Skin epidermis (tissue), 12 donors: ENCODE measurements around the gene AP2M1.
"Not testable (repeated sequence)": the region's sequence is repeated elsewhere in the genome, so short reads cannot be mapped to it uniquely, and the experiment has no call there.

Source experiments
- H3K27ac ChIP-seq, 21 experiments: fragments of 200-600 bp; sonication (generic) in 11 of 21; one replicate each; pipeline ENCODE4 v1.5.0; 2020; ENCODE audit warnings: mild to moderate bottlenecking in 3 of 21, inconsistent platforms in 2 of 21, moderate library complexity in 2 of 21
- H3K4me3 ChIP-seq, 7 experiments: fragments of 200-600 bp; sonication (generic) in 2 of 7; one replicate each; pipeline ENCODE4 v1.5.0; 2020; ENCODE audit warnings: inconsistent platforms in 2 of 7, mild to moderate bottlenecking in 2 of 7, moderate library complexity in 1 of 7

Gene AP2M1

DNA sequence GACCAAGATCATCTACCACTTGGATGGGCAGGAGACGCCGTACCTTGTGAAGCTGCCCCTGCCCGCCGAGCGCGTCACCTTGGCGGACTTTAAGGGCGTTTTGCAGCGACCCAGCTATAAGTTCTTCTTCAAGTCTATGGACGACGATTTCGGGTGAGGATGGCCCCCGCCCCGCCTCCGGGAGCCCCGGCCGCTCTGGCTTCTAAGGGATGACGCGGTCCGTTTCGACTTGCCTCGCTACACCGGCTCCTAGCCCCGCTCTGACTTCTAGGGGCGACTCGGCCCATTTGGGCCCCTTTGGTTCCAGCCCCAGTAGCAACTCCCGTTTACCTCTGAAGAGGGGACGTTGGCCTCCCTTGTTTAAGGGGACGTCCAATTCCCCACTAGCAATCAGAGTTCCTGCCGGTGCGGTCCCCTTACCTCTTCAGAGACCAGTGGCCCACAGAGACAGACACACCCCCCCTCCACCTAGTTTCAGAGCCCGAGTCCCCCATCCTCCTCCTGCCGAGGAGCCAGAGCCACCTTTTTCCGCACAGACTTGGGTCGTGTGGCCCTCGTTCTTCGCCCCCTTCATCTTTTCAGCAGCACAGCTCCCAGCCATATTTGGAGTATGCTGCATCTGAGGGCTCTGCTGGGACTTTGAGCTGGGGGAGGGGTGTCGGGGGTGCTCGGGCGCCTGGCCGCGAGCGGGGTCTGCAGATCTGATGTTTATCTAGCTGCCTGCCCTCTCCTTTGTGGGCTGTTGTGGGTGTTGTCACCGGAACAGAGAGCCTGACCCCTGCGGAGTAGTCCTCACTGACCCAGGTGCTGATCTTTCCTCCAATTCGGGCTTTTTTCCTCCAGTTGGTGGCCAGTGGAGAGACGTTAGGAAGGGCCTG lies 18.8 kb upstream of the AP2M1 start:
- peak overlapping the region; percentile 39 to 94 (median 87) for H3K27ac ChIP-seq

DNA sequence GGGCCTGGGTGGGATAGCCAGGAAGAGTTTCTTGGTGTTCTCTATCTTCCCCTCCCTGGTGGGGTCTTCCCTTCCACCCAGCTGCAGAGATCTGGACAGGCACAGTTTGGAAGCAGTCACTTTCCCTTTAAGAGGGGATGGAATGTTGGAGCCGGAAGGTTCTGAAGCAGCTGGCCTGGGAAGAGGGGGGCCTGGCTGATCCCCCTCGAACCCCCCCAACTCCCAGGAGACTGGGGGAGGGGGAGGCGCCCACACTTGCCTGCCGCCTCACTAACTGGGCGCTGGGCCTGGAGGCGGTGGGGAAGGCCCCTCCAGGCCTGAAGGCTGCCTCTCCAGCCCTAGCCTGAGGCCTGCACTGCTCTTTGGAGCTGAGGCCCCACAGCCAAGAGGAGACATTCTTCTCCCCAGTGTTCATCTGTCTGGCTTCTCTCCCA lies 18.1 kb upstream of the AP2M1 start:
- peak overlapping the region in 19 of 21 experiments; percentile 60 to 94 (median 87) for H3K27ac ChIP-seq
- peak overlapping the region; percentile 66 to 91 (median 77) for H3K4me3 ChIP-seq

More for the DNA sequence above, 18.8 kb upstream of the AP2M1 start:
- H3K4me3 ChIP-seq: peak overlapping the region; percentile 66 to 91 (median 77)

DNA sequence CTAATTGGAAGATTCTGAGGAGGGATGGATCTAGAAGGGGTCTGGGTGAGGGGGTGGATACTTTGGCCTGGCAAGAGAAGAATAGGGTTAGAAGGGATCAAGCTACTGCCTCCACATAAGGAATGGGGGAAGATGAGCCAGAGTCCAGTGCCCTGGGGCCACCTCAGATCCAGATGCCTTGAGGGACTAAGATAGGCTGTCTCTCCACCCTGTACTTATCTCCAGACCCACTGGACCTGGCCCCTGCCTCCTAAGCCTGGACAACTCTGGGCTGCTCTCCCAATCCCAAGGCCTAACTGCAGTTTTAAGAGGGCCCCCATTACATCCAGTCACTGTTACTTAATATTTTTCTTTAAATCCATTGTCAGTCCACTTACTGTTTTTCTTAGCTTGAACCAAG lies 17.4 kb upstream of the AP2M1 start:
- H3K4me3 ChIP-seq: peak overlapping the region; percentile 66 to 91 (median 77)
- peak overlapping the region in 18 of 21 experiments; percentile 22 to 94 (median 87) for H3K27ac ChIP-seq

DNA sequence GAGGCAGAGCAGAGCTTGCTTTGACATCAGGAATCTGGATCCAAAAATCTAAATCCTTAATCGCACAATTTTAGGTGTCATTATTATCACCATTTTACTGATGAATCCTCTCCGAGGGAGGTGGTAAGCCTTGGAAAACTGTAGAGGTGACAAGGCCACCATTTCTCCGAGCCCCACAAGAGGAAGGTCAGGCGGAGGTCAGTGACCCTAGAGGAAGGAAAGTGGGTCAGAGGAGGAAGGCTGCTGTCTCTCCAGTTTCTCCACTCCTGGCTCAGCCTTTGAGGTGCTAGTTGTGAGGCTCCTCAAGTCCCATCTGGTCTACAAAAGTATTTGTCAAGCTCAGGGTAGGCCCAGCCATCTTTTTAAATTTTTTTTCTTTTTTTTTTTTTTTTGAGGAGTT lies 16.3 kb upstream of the AP2M1 start:
- H3K4me3 ChIP-seq: no peak overlapping the region
- peak overlapping the region in 1 of 21 experiments; percentile 87 for H3K27ac ChIP-seq

DNA sequence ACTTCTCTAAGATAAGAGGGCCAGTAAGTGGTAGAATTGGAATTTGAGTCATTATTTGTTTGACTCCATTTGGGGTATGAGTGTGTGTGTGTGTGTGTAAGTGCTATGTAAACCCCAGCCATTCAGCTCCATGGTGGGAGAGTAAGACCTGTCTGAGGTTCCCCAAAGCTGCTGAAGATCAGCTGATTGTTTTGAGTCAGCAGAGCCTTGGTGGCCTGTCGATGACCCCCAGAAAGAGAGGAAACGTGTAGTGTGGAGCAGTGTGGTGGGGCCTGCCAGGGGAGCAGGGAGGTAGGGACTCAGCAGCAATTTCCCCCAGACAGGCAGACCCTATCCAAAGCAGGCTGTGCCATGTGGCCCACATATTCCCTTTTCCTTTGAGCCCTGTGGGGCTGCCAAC lies 14.2 kb upstream of the AP2M1 start:
- Histone ChIP-seq H3K4me3 (no peak overlapping the region), H3K27ac (peak overlapping the region in 8 of 21 experiments; percentile 2 to 70 (median 16))

DNA sequence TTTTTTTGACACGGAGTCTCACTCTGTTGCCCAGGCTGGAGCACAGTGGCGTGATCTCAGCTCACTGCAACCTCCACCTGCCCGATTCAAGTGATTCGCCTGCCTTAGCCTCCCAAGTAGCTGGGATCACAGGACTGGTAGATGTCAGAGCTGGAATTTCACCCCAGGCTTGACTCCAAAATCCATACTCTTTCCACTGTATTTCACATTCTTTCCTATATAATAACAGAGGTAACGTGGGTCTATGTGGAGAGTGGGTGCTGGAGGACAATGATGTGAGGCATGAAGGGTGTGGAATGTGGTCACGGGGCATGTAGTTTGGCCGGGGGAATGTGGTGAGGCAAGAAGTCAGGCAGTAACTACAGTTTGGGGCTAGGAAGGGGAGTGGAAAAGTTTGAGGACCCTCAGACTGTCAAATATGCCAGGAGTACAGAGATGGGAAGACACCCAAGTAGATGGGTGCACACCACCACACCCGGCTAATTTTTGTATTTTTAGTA lies 12.0 kb upstream of the AP2M1 start:
- H3K27ac ChIP-seq, H3K4me3 ChIP-seq: not testable (repeated sequence)

DNA sequence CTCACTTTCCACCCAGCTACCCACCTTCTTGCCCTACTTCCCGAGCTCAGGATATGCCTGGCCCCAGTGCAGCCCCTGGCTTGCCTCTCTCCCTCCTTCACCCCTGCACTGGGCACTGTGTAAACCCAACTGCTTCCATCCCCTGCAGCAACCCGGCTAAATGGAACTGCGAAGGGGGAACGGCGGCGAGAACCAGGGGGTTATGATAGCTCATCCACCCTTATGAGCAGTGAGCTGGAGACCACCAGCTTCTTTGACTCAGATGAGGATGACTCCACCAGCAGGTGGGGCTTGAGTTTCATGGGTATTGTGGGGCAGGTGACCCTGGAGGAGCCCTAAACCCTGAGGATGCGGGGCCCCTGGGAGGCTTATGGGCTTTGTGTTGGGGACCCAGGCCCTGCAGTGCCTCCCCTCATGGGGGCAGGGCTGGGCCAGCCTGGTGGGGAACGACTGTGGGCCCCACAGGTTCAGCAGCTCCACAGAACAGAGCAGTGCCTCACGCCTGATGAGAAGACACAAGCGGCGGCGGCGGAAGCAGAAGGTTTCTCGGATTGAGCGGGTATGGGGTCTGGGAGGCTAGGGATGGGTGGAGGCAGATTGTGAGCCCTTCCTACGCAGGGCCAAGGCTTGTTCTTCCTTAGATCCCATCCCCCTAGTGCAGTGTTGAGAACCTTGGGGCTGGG lies 9.9 kb upstream of the AP2M1 start:
- H3K27ac ChIP-seq: no peak overlapping the region
- H3K4me3 ChIP-seq: no peak overlapping the region

DNA sequence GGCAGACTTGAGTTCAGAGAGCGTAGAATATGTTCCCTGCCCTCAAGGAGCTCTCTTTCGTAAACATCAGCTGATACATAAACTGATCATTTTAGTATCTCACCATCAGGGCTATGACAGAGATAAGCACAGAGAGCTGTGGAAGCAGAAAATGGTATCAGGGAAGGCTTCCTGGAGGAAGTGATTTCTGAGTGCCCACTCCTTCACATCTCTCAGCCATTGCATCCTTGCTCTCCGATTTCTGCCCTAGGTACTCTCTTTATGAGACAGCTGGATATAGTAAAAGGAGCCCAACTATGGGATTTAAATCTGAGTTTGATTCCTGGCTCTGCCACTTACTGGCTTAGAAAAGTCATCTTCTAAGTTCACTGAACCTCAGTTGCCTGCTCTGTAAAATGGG lies 9.1 kb upstream of the AP2M1 start:
- no peak overlapping the region for H3K27ac ChIP-seq

DNA sequence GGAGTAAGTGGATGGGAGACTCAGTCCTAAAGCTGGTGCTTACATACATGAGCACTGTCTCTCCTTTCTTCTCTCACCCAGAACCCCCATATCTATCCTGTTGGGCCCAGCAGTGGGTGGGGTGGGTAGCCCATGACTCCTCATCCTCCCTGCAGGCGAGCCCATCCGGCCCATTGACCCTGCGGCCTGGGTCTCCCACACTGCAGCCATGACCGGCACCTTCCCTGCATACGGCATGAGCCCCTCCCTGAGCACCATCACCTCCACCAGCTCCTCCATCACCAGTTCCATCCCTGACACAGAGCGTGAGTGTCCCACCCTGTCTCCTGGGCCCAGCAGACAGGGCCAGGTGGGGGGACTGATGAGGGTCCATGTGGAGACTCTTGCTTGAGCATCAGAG lies 8.0 kb upstream of the AP2M1 start:
- Histone ChIP-seq H3K27ac (no peak overlapping the region), H3K4me3 (no peak overlapping the region)

More for the DNA sequence above, 9.1 kb upstream of the AP2M1 start:
- H3K4me3 ChIP-seq: no peak overlapping the region

DNA sequence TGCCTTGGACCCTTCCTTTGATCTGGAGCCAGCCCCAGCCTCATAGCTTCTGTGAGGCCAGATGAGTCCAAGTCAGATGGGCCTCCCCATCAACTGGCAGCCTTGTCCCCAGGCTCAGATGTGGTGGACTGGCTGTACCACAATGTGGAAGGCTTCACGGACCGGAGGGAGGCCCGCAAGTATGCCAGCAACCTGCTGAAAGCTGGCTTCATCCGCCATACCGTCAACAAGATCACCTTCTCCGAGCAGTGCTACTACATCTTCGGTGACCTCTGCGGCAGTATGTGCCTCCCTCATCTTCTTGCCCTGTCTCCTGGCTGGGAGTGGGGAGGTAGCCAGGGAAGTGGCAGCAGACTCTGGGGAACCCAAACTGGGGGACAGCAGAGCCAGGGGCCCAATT lies 6.9 kb upstream of the AP2M1 start:
- Histone ChIP-seq H3K27ac (peak overlapping the region in 2 of 21 experiments; percentile 14 to 39), H3K4me3 (no peak overlapping the region)

DNA sequence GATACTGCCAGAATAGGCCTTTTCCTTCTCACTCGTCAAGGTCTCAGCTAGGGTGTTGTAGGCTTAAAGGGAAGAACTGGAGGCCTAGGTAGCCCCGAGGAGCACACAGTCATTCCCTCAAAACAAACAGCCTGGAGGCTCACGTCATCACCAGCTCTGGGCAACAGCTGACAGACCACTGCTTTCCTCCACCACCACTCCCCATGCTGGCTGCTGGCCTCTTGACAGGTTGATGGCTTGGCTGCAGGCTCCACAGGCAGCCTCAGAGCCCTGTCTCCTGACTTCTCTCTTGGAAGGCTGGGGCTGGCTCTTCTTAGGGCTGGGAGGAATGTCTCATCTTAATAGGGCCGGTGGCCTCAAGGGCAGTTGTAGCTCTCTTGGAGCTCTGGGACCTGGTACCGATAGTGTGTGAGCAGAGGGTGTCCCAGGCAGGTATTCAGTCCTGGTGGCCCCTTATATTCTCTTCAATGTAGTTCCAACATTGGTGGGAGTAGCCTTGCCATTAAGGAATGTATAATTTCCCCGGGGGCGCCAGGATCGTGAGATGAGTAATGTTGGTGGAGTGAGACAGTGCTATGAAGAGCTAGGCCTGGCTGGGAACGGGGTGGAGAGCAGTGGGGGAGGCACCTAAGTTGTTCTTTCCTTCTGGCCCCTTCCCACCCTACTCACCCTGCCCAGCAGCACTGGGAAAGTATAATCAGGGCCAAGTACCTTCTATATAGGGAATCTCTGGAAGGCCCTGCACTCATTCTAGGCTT lies 6.1 kb upstream of the AP2M1 start:
- Histone ChIP-seq H3K4me3 (no peak overlapping the region), H3K27ac (peak overlapping the region in 3 of 21 experiments; percentile 10 to 39 (median 31))

DNA sequence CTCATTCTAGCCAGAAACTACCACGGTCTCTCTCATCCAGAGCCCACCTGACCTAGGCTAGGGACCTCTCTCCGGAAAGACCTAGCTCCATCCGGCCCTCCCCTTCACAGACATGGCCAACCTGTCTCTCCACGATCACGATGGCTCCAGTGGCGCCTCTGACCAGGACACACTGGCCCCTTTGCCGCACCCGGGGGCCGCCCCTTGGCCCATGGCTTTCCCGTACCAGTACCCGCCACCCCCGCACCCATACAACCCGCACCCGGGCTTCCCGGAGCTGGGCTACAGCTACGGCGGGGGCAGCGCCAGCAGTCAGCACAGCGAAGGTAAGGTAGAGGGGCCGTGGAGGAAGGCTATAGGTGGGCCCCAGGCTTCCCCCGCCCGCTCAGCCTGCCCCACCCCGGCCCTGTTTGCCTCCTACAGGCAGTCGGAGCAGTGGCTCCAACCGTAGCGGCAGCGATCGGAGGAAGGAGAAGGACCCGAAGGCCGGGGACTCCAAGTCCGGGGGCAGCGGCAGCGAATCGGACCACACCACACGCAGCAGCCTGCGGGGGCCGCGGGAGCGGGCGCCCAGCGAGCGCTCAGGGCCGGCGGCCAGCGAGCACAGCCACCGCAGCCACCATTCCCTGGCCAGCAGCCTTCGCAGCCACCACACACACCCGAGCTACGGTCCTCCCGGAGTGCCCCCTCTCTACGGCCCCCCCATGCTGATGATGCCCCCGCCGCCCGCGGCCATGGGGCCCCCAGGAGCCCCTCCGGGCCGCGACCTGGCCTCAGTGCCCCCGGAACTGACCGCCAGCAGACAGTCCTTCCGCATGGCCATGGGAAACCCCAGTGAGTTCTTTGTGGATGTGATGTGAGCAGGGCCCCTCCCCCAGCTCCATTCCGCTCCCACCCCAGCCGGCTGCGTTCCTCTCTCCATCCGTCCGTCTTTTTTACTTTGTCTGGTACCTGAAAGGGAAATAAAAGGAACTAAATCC lies 4.5 kb upstream of the AP2M1 start:
- H3K27ac ChIP-seq: no peak overlapping the region
- no peak overlapping the region for H3K4me3 ChIP-seq

DNA sequence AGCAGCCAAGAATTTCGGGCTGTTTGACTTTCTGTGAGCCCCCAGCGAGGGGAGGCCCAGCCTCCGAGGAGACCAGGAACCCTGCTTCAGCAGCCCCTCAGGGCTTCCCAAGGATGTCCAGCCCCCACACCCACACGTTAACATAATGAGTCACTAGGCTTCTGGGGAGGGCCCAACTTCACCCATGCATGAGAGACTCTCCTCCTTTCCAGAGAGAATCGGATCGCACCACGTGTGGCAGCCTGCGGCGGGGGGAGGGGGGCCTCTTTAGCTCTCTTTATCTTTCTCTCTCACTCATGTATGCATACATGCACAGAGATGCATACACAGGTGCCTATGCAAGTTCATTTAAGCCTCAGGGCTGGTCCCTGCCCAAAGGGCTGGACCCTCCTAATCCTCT lies 3.1 kb upstream of the AP2M1 start:
- H3K27ac ChIP-seq: peak overlapping the region in 2 of 21 experiments; percentile 34 to 50
- no peak overlapping the region for H3K4me3 ChIP-seq

DNA sequence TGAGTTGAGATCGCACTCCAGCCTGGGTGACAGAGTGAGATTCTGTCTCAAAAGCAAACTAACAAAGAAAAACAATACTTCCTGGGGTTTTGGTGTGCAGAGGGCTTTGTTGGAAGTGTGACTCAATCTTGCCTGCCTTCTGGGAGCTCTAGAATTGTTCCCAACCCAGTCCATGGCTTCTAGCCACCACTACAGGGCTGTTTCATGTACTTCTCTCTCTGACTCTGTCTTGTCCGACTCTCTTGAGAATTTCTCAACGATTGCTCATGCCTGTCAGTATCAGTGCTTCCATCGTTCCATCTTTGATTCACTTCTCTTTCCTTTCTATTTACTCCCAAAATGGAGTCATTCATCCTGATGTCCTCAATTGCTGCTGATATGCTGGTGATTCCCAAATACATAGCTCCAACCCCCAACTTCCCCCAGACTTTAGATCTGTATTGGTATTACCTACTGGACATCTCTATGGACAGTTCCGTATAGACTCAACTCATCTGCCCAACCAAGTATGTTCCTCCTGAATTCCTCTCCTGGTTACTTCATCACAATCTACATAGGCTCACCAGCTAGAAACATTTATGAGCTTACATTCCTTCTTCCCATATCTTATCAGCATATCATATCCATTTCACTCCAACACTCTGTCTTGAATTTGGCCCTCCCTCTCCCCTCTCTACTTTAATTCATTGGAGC lies 1.8 kb upstream of the AP2M1 start:
- Histone ChIP-seq H3K4me3 (no peak overlapping the region), H3K27ac (peak overlapping the region in 2 of 21 experiments; percentile 2 to 34)

DNA sequence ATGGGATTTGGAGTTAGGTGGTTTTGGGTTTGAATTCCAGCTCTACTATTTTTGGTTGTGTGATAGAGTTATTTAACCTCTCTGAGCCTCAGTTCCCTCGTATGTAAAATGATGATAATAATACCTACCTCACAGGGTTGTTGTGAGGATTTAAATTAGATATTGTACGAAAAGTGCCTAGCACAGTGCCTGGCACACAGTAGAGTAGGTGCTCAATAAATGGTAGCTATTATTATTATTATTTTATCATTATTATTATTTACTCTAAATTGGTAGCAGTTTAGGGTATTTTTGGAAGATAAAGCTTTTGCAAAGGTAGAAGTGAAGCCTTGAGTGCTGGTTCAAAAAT lies 1.3 kb upstream of the AP2M1 start:
- Histone ChIP-seq H3K27ac (peak overlapping the region in 7 of 21 experiments; percentile 8 to 68 (median 35)), H3K4me3 (no peak overlapping the region)

DNA sequence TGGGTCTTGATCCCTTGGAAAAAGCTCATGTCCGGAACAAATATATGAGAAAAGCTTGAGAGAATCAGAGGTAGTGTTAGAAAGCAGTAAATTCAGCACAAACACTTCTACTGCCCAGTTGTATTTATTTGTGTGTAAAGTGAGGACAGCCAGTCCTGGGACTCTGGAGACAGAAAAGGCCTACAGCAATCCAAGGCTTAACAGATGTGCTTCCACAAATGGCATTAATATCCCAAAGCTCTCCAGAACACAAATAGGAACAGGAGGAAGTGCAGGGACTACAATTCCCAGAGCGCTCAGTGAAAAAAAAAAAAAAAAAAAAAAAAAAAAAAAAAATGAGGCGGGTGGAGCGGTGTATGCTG lies 390 bp upstream of the AP2M1 start:
- H3K4me3 ChIP-seq: peak overlapping the region in 1 of 7 experiments; percentile 94

DNA sequence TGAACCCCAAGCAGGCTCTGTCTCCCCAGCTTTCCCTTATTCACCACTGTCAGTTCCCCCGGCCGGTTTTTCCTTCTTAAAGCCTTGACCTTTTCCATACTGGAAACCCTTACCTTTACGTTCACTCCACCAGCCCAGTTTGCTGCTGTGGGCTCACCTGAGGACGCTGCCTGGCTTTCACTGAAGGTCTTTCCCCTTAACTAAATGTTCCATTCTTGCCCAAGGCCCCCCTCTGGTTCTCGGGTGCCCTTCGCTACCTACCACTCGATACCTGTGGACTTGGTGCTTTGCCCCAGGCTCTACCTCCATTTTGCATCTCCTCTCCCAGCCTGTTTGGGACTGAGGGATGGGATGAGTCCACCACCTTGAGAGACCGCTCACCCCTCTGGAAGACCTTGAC lies 851 bp downstream of the AP2M1 start:
- Histone ChIP-seq H3K4me3 (peak overlapping the region; percentile 72 to 100 (median 94)), H3K27ac (peak overlapping the region; percentile 62 to 98 (median 96))

More for the DNA sequence above, 390 bp upstream of the AP2M1 start:
- H3K27ac ChIP-seq: peak overlapping the region in 13 of 21 experiments; percentile 6 to 98 (median 47)

DNA sequence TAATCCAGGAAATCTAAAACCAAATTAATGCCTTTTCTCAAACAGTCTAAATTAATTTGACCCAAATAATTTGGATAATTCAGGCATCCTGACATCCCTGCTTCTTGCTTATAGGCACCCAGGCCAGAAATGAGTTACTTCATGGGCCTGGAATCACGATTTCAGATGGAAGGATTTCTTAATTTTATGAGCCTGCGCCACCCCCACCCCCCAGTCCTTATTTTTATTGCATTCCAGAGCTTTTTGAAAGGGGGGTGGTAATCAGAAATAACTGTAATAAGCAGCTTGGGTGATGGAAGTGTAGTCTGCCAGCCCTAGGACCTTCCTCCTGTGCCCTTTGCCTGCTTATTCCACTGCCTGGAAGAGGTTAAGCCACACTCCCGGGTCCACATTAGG lies 1.3 kb downstream of the AP2M1 start:
- Histone ChIP-seq H3K27ac (peak overlapping the region in 20 of 21 experiments; percentile 59 to 98 (median 96)), H3K4me3 (peak overlapping the region; percentile 72 to 100 (median 94))
